Rectal smooth muscle tissue (tissue), 1 donor: ENCODE results near the gene ZKSCAN4.

ENCODE experiments used
- H3K27ac ChIP-seq: one replicate; pipeline ENCODE4 v1.7.0; 2013; ENCODE audit warnings: low read depth, low read length, inconsistent platforms
- H3K27me3 ChIP-seq: one replicate; pipeline ENCODE4 v1.7.0; 2013; ENCODE audit warnings: low read length; ENCODE audit not compliant: control insufficient read depth, insufficient read depth
- H3K36me3 ChIP-seq: one replicate; pipeline ENCODE4 v1.7.0; 2013; ENCODE audit warnings: low read length; ENCODE audit not compliant: control insufficient read depth, insufficient read depth
- H3K4me1 ChIP-seq: one replicate; pipeline ENCODE4 v1.7.0; 2013; ENCODE audit warnings: low read length; ENCODE audit not compliant: control insufficient read depth, insufficient read depth
- H3K4me3 ChIP-seq: one replicate; pipeline ENCODE4 v1.7.0; 2013; ENCODE audit warnings: low read length
- H3K9ac ChIP-seq: one replicate; pipeline ENCODE4 v1.7.0; 2013; ENCODE audit warnings: low read length

ZKSCAN4 gene

DNA sequence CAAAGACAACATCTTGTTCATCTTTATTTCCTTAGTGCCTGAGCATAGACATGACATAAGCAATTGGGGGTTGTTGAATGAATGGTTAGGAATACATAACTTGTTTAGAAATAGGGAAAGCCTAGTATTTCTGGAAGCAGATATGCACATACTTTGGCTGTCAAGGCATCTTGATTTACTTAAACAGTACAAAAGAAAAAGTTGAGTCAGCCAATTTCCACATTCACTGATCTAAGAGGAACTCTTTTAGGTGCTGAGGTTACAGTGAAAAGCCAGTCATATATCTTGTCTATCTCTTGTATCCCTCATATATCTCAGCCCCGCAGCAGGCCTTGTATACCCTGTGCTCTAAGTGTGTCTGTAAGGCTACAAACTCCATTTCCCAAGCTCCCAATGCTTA lies 11.6 kb downstream of the ZKSCAN4 start:
- Histone ChIP-seq H3K4me3 (no peak overlapping the region), H3K36me3 (peaks cover 11% of the 10 kb centered on the region), H3K4me1 (no peaks in the 10 kb centered on the region), H3K9ac (no peak overlapping the region), H3K27me3 (no peaks in the 10 kb centered on the region), H3K27ac (no peak overlapping the region)

DNA sequence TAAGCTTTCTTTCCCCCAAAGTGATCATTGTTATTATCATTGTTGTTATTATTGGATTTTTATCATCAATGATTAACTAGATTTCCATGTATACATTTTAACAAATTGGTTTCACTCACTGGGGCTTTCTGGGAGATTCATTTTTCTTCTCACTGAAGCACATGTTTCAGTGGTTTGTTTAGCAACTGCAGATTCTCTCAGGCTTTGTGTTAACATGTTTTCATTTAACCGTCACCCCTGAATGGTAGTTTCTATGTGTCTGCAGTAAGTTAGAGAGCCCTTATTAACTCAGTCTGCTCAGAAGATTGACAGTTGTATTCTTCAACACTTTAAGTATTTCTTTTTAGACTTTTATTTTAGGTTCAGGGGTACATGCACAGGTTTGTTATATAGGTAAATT lies 12.4 kb downstream of the ZKSCAN4 start:
- Histone ChIP-seq H3K9ac (no peak overlapping the region), H3K4me1 (no peaks in the 10 kb centered on the region), H3K27me3 (no peaks in the 10 kb centered on the region), H3K4me3 (no peak overlapping the region), H3K27ac (no peak overlapping the region), H3K36me3 (peaks cover 3% of the 10 kb centered on the region)

GRCh38 chr6:28235912-28236452 lies 16.1 kb downstream of the ZKSCAN4 start:
- peaks cover 11% of the 10 kb centered on the region for H3K36me3 ChIP-seq
- H3K27ac ChIP-seq: no peak overlapping the region
- H3K4me3 ChIP-seq: no peak overlapping the region
- no peak overlapping the region for H3K9ac ChIP-seq
- no peaks in the 10 kb centered on the region for H3K27me3 ChIP-seq
- H3K4me1 ChIP-seq: no peaks in the 10 kb centered on the region

GRCh38 chr6:28232785-28233184 lies 19.3 kb downstream of the ZKSCAN4 start:
- Histone ChIP-seq H3K9ac (no peak overlapping the region), H3K36me3 (peaks cover 12% of the 10 kb centered on the region), H3K27ac (no peak overlapping the region), H3K4me1 (no peaks in the 10 kb centered on the region), H3K27me3 (no peaks in the 10 kb centered on the region), H3K4me3 (no peak overlapping the region)

- H3K4me1 ChIP-seq: no peaks in the 10 kb centered on the region
- peaks cover 7% of the 10 kb centered on the region for H3K36me3 ChIP-seq
- H3K27me3 ChIP-seq: no peaks in the 10 kb centered on the region
- no peak overlapping the region for H3K27ac ChIP-seq
- H3K9ac ChIP-seq: no peak overlapping the region
- no peak overlapping the region for H3K4me3 ChIP-seq
Measured at GRCh38 chr6:28226460-28226859, 25.6 kb downstream of the ZKSCAN4 start.

- no peaks in the 10 kb centered on the region for H3K27me3 ChIP-seq
- peaks cover 7% of the 10 kb centered on the region for H3K36me3 ChIP-seq
- H3K9ac ChIP-seq: peak within 1 kb of the TSS; percentile 53
- H3K27ac ChIP-seq: peak within 1 kb of the TSS; percentile 84
- no peaks in the 10 kb centered on the region for H3K4me1 ChIP-seq
- peak within 1 kb of the TSS; percentile 85 for H3K4me3 ChIP-seq
Measured at GRCh38 chr6:28225056-28225834, 26.8 kb downstream of the ZKSCAN4 start, which contains the start of gene ZSCAN9. TSS of gene ZSCAN9 (plus strand) at chr6:28225275. CDS start at chr6:28227085, 1,810 bp downstream.

- no peaks in the 10 kb centered on the region for H3K4me1 ChIP-seq
- no peak overlapping the region for H3K9ac ChIP-seq
- peak overlapping the region; percentile 84 for H3K27ac ChIP-seq
- no peaks in the 10 kb centered on the region for H3K27me3 ChIP-seq
- peaks cover 7% of the 10 kb centered on the region for H3K36me3 ChIP-seq
- H3K4me3 ChIP-seq: peak overlapping the region; percentile 85
Measured at GRCh38 chr6:28224131-28225055, 27.7 kb downstream of the ZKSCAN4 start.

DNA sequence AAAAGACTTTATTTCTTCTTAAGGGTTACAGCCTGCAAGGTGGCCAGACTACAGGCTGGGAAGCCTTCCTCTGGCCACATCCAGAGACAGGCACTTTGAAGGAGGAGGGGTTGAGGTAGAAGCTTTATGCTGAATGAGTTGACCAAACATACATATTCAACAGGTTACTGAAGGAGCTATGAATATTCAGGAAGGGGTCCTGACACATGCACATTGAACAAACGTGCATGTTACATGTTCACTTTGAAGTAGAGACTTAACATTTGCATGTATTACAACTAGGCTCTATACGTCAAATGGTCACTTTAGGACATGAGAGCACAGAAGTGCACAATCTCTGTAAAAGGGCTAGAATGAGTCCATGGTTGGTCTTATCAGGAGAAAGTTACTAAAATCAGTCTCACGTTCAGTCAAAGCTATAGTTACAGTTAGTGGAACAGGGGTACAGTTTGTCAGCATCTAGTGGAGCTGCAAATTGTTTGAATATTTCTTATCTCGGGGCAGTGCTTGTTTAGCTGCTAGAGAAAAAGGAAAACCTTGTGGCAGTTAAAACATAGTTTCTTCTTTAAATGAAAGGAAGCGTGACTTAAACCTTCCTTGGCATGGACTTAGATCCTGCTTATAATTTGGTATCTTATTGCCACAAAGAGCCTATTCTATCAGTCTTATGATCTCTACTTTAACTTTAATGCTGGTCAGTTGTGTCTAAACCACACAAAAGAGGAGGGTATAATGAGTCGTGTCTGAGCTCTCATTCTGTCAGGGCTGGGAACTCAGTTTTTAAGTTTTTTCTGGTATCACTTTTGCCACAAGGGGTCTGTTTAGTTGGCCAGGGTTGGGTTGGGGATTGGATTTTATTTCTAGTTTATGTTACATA lies 31.6 kb downstream of the ZKSCAN4 start:
- Histone ChIP-seq H3K4me3 (no peak overlapping the region), H3K36me3 (no peaks in the 10 kb centered on the region), H3K4me1 (peaks cover 2% of the 10 kb centered on the region), H3K27me3 (no peaks in the 10 kb centered on the region), H3K9ac (no peak overlapping the region), H3K27ac (no peak overlapping the region)

- no peaks in the 10 kb centered on the region for H3K36me3 ChIP-seq
- peaks cover 2% of the 10 kb centered on the region for H3K4me1 ChIP-seq
- no peaks in the 10 kb centered on the region for H3K27me3 ChIP-seq
- no peak overlapping the region for H3K9ac ChIP-seq
- H3K4me3 ChIP-seq: peak overlapping the region; percentile 66
- H3K27ac ChIP-seq: no peak overlapping the region
Measured at GRCh38 chr6:28218312-28219248, 33.5 kb downstream of the ZKSCAN4 start.

DNA sequence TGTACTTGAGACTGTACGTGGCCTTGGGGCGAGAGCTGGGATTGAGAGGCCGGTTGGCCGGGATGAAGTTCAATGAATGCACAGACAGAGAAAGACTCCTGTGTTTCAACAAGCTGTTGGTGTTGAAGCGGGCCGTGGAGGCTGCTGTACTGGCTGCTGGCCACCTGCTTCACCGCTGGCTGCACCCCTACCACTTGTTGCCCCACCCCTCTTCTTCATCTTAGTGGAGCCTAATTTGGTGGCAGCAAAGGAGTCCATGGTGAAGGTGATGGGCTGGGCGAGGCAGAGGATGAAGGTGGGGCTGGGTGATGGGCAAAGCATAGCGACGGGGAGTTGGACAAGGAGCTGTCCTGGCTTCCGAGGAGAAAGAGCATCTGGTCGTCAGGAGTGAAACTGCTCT lies 34.2 kb downstream of the ZKSCAN4 start:
- H3K36me3 ChIP-seq: no peaks in the 10 kb centered on the region
- no peak overlapping the region for H3K4me3 ChIP-seq
- H3K9ac ChIP-seq: no peak overlapping the region
- H3K4me1 ChIP-seq: peaks cover 2% of the 10 kb centered on the region
- H3K27me3 ChIP-seq: no peaks in the 10 kb centered on the region
- H3K27ac ChIP-seq: no peak overlapping the region

GRCh38 chr6:28215425-28215824 lies 36.6 kb downstream of the ZKSCAN4 start:
- H3K4me1 ChIP-seq: peaks cover 2% of the 10 kb centered on the region
- H3K9ac ChIP-seq: no peak overlapping the region
- no peak overlapping the region for H3K27ac ChIP-seq
- no peak overlapping the region for H3K4me3 ChIP-seq
- H3K36me3 ChIP-seq: no peaks in the 10 kb centered on the region
- peaks cover 4% of the 10 kb centered on the region for H3K27me3 ChIP-seq
